Glomerular visceral epithelial cell (primary cell): ENCODE data around the gene PNMA8C.

ENCODE experiments used
- DNase-seq: peaks from one replicate; pipeline ENCODE4 v3.0.0-alpha.2; 2016; ENCODE audit errors: extremely low spot score

The PNMA8C gene

DNA sequence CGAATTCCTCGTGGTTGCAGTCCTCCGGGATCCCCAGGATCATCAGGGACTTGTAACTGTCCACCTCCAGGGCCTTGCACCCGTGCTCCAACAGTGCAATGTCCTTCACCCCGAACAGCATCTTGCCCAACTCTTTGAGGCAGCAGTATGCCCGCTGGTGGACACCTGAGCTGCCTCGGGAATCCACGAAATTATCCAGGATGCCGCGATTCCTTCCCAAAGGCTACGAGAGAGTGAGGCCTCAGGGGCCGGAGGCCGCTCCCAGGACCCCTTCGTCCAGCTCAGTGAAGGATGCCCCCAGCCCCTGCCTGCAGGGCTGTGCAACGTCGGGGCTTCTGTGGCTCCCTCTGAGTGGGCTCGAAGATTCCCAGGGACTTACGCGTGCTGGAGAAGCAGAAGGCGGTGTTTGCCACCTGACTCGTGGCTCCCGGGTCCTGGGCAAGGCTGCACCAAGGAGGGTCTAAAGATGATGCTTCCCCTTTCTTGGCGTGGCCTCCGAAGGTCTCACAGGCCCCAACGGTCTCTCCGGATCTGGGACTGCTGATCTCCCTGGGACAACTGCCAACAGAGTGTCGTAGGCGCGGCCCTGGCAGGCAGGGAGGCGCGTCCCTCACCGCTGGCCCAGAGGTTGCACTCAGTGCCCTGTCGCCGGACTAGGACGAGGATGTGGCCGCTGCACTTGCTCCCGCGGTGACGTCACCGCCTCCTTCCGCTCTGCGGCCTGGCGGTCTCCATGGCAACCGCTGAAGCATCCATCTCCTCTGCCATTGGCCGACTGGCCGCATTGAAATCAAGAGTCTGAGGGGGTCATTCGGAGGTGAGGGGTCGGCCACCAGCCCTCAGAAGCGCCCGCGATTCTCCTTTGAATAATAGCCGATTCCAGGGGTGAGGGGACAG, at the start of gene PNMA8C:
TSS of gene PNMA8C (minus strand) at position 698 of the 897 bp plus-strand sequence. CDS start at position 121, 577 bp downstream.
- peak; percentile 58 for DNase-seq

GRCh38 chr19:46475986-46476385, 47.2 kb upstream of the PNMA8C start:
- DNase-seq = no peak

DNA sequence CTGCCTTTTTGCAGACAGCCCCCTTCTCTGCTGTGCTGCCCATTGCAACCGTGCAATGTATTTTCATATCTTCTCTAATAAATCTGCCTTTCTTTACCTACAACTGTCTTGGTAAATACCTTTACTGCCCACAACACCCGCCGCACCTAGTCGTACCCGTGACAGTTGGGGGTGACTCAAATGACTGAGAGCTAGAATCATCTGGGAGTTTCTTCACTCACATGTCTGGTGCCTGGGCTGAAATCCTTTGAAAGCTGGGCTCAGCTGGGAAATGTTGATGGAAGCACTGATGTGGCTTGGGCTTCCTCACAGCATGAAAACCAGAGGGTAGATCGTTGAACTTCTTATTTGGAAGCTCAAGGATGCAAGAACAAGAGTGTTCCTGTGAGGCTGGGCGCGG, 45.5 kb upstream of the PNMA8C start:
- no peak for DNase-seq

DNA sequence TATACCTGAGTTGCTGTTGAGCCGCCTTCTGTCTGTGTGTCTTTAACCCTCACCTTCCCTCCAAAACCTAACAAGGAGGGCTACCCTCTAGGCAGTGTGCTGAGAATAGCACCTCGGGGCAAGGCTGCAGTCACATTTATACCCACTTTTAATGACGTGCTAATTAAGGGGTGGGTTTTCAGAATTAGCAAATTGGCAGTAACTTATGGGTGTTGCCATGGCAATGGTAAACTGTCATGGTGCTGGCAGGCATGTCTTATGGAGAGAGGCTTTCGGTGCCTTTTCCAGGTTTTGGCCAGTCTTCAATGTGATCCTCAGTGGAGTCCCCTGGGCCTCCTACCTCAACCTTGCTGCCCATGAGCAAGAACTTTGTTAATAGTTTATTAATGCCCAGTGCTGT, 43.9 kb upstream of the PNMA8C start:
- no peak for DNase-seq

- DNase-seq = no peak
Observed at GRCh38 chr19:46471811-46472543, 43.2 kb upstream of the PNMA8C start.

DNA sequence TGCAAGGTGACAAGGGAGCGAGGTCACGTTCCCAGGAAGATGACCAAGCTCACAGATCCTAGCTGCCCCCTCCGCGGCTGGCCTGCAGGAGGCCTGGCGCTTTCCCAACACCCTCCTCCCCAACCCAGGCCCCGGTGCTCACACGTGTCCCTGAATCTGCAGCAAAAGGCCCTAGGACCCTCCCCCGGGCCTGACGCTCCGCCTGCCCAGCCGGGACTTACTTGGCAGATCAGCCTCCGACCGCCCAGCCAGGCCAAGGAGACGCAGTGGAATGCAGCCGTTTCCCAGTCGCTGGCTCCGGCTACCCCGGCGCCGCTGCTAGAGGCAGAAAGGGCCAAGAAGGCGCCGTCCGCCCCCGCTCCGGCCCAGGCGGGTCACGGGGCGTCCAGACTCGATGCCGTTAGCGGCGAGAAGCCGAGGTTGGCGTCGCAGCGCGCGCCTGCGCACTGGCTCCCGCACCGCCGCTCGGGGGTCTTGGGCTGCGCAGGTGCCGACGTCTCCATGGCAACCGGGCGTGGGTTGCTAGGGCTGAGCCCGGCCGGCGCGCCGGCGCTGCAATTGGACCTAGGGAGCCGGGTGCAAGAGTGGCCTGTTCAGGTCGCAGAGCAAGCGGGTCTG, 42.5 kb upstream of the PNMA8C start, which contains the start of gene PNMA8A:
TSS of gene PNMA8A (minus strand) at position 448 of the 618 bp plus-strand sequence. CDS start 528 bp downstream, outside the sequence.
- peak; percentile 23 for DNase-seq

- no peak for DNase-seq
Observed at GRCh38 chr19:46470376-46470775, 41.6 kb upstream of the PNMA8C start.

- no peak for DNase-seq
Observed at GRCh38 chr19:46469541-46470185, 40.9 kb upstream of the PNMA8C start.

GRCh38 chr19:46466536-46467196, 37.9 kb upstream of the PNMA8C start:
- DNase-seq = peak; percentile 53

DNA sequence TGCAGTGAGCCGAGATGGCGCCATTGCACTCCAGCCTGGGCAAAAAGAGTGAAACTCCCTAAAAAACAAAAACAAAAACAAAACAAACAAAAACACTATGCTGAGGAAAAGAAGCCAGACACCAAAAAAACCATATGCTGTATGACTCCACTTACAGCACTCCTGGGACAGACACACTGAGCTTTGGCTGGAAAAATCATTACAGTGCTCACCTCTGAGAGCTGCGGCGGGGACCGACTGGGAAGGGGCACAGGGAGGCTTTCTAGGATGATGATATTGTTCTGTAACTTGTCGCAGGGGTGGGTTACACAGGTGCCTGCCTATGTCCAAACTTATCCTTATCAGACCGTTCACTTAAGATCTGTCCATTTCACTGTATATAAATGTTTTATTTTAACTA, 34.8 kb upstream of the PNMA8C start:
- no peak for DNase-seq

GRCh38 chr19:46461537-46461936, 32.8 kb upstream of the PNMA8C start:
- no peak for DNase-seq

GRCh38 chr19:46460981-46461380, 32.2 kb upstream of the PNMA8C start:
- DNase-seq = no peak

DNA sequence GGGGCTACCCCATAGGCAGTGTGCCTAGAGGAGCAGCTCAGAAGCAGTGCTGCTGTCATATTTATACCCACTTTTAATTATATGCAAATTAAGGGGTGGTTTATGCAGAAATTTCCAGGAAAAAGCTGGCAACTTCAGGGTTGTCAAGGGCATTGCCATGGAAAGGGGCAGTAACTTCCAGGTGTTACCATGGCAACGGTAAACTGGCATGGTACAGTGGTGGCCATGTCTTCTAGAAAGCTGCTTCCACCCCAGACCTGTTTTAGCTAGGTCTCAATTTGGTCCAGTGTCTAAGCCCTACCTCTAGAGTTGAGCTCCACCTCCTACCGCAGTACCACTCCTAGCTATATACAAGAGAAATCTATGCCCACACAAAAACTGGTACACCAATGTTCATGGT, 31.3 kb upstream of the PNMA8C start:
- DNase-seq = no peak

DNA sequence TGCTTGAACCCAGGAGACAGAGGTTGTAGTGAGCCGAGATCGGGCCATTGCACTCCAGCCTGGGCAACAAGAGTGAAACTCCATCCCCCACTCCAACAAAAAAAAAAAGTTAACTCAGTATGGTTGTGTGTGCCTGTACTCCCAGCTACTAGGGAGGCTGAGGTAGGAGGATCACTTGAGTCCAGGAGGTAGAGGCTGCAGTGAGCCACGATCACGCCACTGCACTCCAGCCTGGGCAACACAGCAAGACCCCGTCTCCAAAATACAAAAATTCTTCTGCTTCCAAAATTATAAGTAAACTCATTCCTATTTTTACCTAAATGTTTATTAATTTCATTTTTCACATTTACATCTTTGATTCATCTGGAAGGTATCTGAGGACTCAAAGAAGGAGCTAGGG, 28.2 kb upstream of the PNMA8C start:
- DNase-seq = no peak

DNA sequence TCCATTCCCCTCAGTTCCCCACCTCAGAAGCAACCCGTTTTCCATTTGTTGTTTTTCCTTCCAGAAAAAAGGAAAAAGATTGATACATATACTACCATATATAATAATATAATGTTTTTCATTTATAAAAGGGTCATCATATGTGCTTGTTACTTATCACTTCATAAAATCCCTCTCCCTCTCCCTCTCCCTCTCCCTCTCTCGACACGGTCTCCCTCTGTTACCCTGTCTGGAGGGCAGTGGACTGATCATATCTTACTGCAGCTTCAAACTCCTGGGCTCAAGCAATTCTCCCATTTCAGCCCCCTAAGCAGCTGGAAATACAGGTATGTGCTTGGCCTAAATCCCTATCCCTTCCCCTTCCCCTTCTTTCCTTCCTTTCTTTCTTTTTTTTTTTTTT, 25.5 kb upstream of the PNMA8C start:
- DNase-seq = no peak

DNA sequence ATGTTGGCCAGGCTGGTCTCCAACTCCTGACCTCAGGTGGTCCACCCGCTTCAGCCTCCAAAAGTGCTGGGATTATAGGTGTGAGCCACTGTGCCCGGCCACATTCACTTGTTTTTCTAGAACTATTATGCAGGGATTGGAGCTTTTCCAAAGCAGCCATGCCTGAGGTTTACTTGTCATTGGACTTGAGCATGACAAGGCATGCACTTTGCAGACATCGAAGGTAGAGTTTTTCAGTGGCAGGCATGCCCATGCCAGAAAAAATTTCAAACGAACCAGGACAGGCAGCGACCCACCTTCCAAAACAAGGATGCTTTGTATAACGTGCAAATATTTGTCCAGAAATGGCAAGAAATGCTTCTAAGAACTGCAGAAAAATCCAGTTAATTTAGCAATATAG, 24.9 kb upstream of the PNMA8C start:
- no peak for DNase-seq

DNA sequence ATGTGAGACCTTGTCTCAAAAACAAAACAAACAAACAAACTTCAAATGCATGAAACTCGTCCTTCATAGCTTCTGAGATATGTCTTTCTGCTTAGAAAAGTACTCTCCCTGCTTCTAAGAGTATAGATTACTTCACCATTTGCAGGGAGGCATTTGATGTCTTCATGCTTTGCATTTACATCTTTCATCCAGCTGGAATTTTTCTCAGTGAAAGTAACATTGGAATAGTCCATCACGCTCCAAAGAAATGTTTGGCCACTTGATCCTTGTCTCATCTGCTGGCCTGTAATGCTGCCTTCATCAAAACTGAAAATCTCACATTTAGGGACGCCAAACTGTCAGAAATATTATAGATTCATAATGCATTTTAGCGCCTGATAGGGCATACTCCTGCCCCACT, 23.4 kb upstream of the PNMA8C start:
- no peak for DNase-seq

DNA sequence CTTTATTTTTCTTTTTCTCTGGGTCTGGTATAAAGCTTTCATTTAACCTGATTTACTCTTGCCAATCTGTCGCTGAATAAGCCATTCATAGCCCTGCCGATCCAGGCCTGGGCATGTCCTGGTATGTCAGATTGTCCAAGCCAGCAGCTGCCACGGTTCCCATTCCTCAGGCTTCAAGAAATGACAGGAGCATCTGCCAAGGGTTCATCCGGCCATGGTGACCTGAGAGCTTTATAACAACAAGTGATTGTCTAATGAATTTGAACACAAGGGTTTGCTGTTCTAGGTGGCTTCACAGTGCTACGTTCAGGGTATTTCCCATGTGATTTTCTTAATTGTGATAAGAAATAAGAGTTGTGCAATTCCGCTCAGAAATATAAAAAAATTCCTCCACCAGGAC, 22.6 kb upstream of the PNMA8C start:
- DNase-seq = no peak

DNA sequence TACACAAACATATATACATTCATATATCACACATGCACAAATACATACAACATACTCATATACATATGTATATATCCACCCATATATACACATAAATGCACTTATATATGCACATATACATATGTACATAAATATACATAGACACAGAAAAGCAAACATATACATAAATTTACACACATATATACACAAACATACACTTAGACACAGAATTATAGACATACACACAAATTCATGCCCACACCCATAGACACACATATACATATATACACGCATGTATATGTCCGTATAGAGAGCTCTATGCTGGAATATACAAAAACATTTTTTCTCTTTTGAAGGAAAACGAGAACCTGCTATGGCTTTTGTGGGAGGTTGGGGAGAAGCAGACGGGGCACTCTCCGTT, 22.0 kb upstream of the PNMA8C start:
- DNase-seq = no peak

DNA sequence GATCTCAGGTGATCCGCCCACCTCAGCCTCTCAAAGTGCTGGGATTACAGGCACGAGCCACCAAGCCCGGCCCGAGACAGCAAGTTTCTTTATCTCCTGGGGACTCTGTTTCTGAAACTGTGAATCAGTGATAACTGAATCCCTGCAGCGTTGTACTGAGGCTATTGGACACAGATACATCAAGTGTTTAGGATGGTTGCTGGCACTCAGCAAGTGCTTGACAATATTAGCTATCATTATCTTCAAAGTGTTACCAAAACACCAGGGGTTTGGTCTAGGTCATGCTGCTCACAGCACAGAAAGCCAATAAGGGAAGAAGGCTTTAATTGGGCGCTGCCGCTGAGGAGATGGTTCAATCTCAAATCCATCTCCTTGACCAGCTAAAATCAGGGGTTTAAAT, 20.5 kb upstream of the PNMA8C start:
- no peak for DNase-seq

GRCh38 chr19:46448601-46449000, 19.9 kb upstream of the PNMA8C start:
- no peak for DNase-seq
